IMR-90 (cell line): ENCODE results near the gene ERRFI1. TPM values are rescaled to one million over a fixed set of nuclear protein-coding genes. Genes with fewer than 3 reads are reported as not detected.

Source experiments
- ATAC-seq: fragments of 200-7000 bp; cut with Tn5 transposase; 2 replicates; pipeline ENCODE4 v1.9.1; 2020; ENCODE audit warnings: low read depth, mild to moderate bottlenecking, moderate library complexity
- BruUV-seq: library from RNA; stranded (reverse); fragments of 400-500 nt; replicated peaks from 2 replicates; lab custom pipeline; 2021; lab: Mats Ljungman, UMichigan
- CTCF ChIA-PET: fragments of 300-600 bp; formaldehyde crosslinking; extraction: SDS; loops from one replicate; lab custom pipeline; 2021; ENCODE audit warnings: antibody characterized with exemption; lab: Yijun Ruan, JAX
- POLR2A ChIA-PET: fragments of 300-600 bp; sonication (Branson Sonifier 250); formaldehyde crosslinking; loops from one replicate; lab custom pipeline; 2022; ENCODE audit warnings: antibody characterized with exemption; ENCODE audit not compliant: unreplicated experiment; lab: Charles Lee
- DNase-seq: peaks from one replicate; pipeline ENCODE4 v3.0.0; 2013
- H2AFZ ChIP-seq: replicated peaks from 2 replicates; pipeline ENCODE3; 2013; ENCODE audit warnings: low read length, mild to moderate bottlenecking; ENCODE audit not compliant: poor library complexity
- H2AK5ac ChIP-seq: 2 replicates; pipeline ENCODE4 v1.6.1; 2013; ENCODE audit warnings: low read depth, low read length, inconsistent platforms
- H2AK9ac ChIP-seq: replicated peaks from 2 replicates; pipeline ENCODE3; 2013; ENCODE audit warnings: mild to moderate bottlenecking, low read depth, low read length, moderate library complexity; ENCODE audit not compliant: poor library complexity
- H2BK120ac ChIP-seq: 2 replicates; pipeline ENCODE4 v1.6.1; 2013; ENCODE audit warnings: low read depth, low read length, inconsistent platforms
- H2BK15ac ChIP-seq: 3 replicates; pipeline ENCODE4 v1.6.1; 2013; ENCODE audit warnings: low read depth, low read length, inconsistent platforms
- H2BK20ac ChIP-seq: 2 replicates; pipeline ENCODE4 v1.6.1; 2013; ENCODE audit warnings: low read depth, mild to moderate bottlenecking, inconsistent platforms, low read length, moderate library complexity
- H2BK5ac ChIP-seq: 2 replicates; pipeline ENCODE4 v1.6.1; 2013; ENCODE audit warnings: mild to moderate bottlenecking, low read depth, low read length, inconsistent platforms; ENCODE audit not compliant: poor library complexity, severe bottlenecking
- H3K14ac ChIP-seq: replicated peaks from 2 replicates; pipeline ENCODE4 v1.6.1; 2013; ENCODE audit warnings: low read depth, low read length, inconsistent platforms
- H3K18ac ChIP-seq: 2 replicates; pipeline ENCODE4 v1.6.1; 2013; ENCODE audit warnings: low read depth, low read length, control low read depth
- H3K23ac ChIP-seq: 2 replicates; pipeline ENCODE4 v1.6.1; 2013; ENCODE audit warnings: low read depth, low read length, inconsistent platforms
- H3K27ac ChIP-seq: 2 replicates; pipeline ENCODE4 v1.5.1; 2013; ENCODE audit warnings: mild to moderate bottlenecking, control low read depth, low read length; ENCODE audit not compliant: insufficient read depth
- H3K27me3 ChIP-seq: 2 replicates; pipeline ENCODE4 v1.6.1; 2013; ENCODE audit warnings: low read length; ENCODE audit not compliant: control insufficient read depth, insufficient read depth
- H3K36me3 ChIP-seq: 2 replicates; pipeline ENCODE4 v1.6.1; 2013; ENCODE audit warnings: low read length, mixed read lengths; ENCODE audit not compliant: control insufficient read depth, insufficient read depth
- H3K4ac ChIP-seq: 2 replicates; pipeline ENCODE4 v1.6.1; 2013; ENCODE audit warnings: low read depth, low read length, inconsistent platforms
- H3K4me1 ChIP-seq: 2 replicates; pipeline ENCODE4 v1.6.1; 2013; ENCODE audit warnings: low read length, mixed read lengths; ENCODE audit not compliant: control insufficient read depth, insufficient read depth
- H3K4me2 ChIP-seq: 2 replicates; pipeline ENCODE4 v1.6.1; 2013; ENCODE audit warnings: low read depth, mild to moderate bottlenecking, control low read depth, low read length, moderate library complexity
- H3K4me3 ChIP-seq: 2 replicates; pipeline ENCODE4 v1.5.1; 2013; ENCODE audit warnings: low read depth, mild to moderate bottlenecking, control low read depth, low read length, moderate library complexity; ENCODE audit not compliant: insufficient read depth
- H3K56ac ChIP-seq: 2 replicates; pipeline ENCODE4 v1.6.1; 2013; ENCODE audit warnings: low read length, inconsistent platforms; ENCODE audit not compliant: insufficient read depth; ENCODE audit errors: extremely low read depth
- H3K79me1 ChIP-seq, 2 experiments: 2 replicates each; pipeline ENCODE4 v1.6.1; 2013; ENCODE audit warnings: low read length in 2 of 2, inconsistent platforms in 1 of 2, low read depth in 1 of 2
- H3K9ac ChIP-seq: 2 replicates; pipeline ENCODE4 v1.6.1; 2013; ENCODE audit warnings: low read depth, low read length, control low read depth
- H3K9me1 ChIP-seq: 2 replicates; pipeline ENCODE4 v1.6.1; 2013; ENCODE audit warnings: low read length, inconsistent platforms; ENCODE audit not compliant: insufficient read depth
- H3K9me3 ChIP-seq: 2 replicates; pipeline ENCODE4 v1.6.1; 2013; ENCODE audit warnings: low read length; ENCODE audit not compliant: control insufficient read depth, insufficient read depth
- H4K20me1 ChIP-seq: 2 replicates; pipeline ENCODE4 v1.6.1; 2013; ENCODE audit warnings: low read length, inconsistent platforms; ENCODE audit not compliant: insufficient read depth
- H4K5ac ChIP-seq: 2 replicates; pipeline ENCODE4 v1.6.1; 2013; ENCODE audit warnings: mild to moderate bottlenecking, low read depth, low read length, control low read depth
- H4K8ac ChIP-seq, 2 experiments: 2 replicates each; pipeline ENCODE4 v1.6.1; 2013; ENCODE audit warnings: low read depth in 2 of 2, low read length in 2 of 2, control low read depth in 1 of 2, inconsistent platforms in 1 of 2
- H4K91ac ChIP-seq: 2 replicates; pipeline ENCODE4 v1.6.1; 2013; ENCODE audit warnings: low read depth, low read length, inconsistent platforms; ENCODE audit not compliant: insufficient read depth
- BHLHE40 ChIP-seq: fragments of 150-350 bp; IDR thresholded peaks from 2 replicates; pipeline ENCODE4 v1.6.1; 2016; ENCODE audit warnings: mild to moderate bottlenecking, low read depth, low read length
- CEBPB ChIP-seq: IDR thresholded peaks from 2 replicates; pipeline ENCODE4 v1.6.1; 2012; ENCODE audit warnings: low read depth, low read length, improper control_type of control experiment
- CHD1 ChIP-seq: IDR thresholded peaks from 2 replicates; pipeline ENCODE4 v1.6.1; 2012; ENCODE audit warnings: low read depth, low read length, improper control_type of control experiment
- MAZ ChIP-seq: IDR thresholded peaks from 2 replicates; pipeline ENCODE4 v1.6.1; 2012; ENCODE audit warnings: low read depth, mild to moderate bottlenecking, low read length, improper control_type of control experiment, moderate library complexity, borderline replicate concordance
- POLR2A ChIP-seq: IDR thresholded peaks from 2 replicates; pipeline ENCODE4 v1.6.1; 2012; ENCODE audit warnings: mild to moderate bottlenecking, low read depth, low read length
- RAD21 ChIP-seq: IDR thresholded peaks from 2 replicates; pipeline ENCODE4 v1.6.1; 2012; ENCODE audit warnings: low read length, improper control_type of control experiment
- RCOR1 ChIP-seq: IDR thresholded peaks from 2 replicates; pipeline ENCODE4 v1.6.1; 2012; ENCODE audit warnings: mild to moderate bottlenecking, low read length, improper control_type of control experiment; ENCODE audit not compliant: insufficient replicate concordance
- RFX5 ChIP-seq: IDR thresholded peaks from 2 replicates; pipeline ENCODE4 v1.8.0; 2012; ENCODE audit warnings: low read depth, mild to moderate bottlenecking, low read length, moderate library complexity
- whole genome bisulfite sequencing, 2 experiments: methylation state at CpG; one replicate each; pipeline versions ENCODE4 v1.1.5 to v1.1.7; 2013; ENCODE audit warnings: missing lambda C conversion rate in 2 of 2; ENCODE audit not compliant: insufficient read length in 1 of 2; ENCODE audit errors: extremely low coverage in 2 of 2; 5-methylcytosine and 5-hydroxymethylcytosine counted together
- dilution Hi-C: fragments of 300-500 bp; cut with HindIII; formaldehyde crosslinking; loops from one replicate; pipeline ENCODE4 v1.14.3; 2018; ENCODE audit warnings: low sequenced_read_pairs; ENCODE audit not compliant: unreplicated experiment
- in situ Hi-C: fragments of 300-500 bp; cut with MboI; formaldehyde crosslinking; loops from 3 replicates; pipeline ENCODE4 v1.14.3; 2019; ENCODE audit warnings: low sequenced_read_pairs, inconsistent platforms, mixed read lengths
- intact Hi-C: fragments of 100-400 bp; cut with micrococcal nuclease; formaldehyde crosslinking; loops from 2 replicates; pipeline ENCODE4 v1.10.0; 2022
- polyA plus RNA-seq, 3 experiments: library from polyadenylated mRNA; depleted of rRNA; stranded (reverse); fragments of >200 nt; gene quantifications; 2 replicates each; pipeline ENCODE4 v1.2.3, GENCODE V29; 2012; ENCODE audit warnings: low replicate concordance in 1 of 3
- total RNA-seq: library from RNA; depleted of rRNA; stranded (reverse); fragments of >200 nt; gene quantifications from 2 replicates; pipeline ENCODE4 v1.2.3, GENCODE V29; 2012
- TF ChIP-seq, protein P1 (sequence below): conservative IDR thresholded peaks from 2 replicates; pipeline ENCODE4 v1.5.1; 2012; ENCODE audit warnings: mild to moderate bottlenecking, low read depth, low read length, improper control_type of control experiment
- TF ChIP-seq, protein P2 (sequence below): fragments of 150-350 bp; IDR thresholded peaks from 2 replicates; pipeline ENCODE4 v1.6.1; 2017; ENCODE audit warnings: mild to moderate bottlenecking, antibody characterized with exemption, low read length, low read depth

ERRFI1 gene
- total and polyA plus RNA-seq, 2 of the 4 experiments (the other 2 are of a cell fraction) = 101 to 145 TPM

DNA sequence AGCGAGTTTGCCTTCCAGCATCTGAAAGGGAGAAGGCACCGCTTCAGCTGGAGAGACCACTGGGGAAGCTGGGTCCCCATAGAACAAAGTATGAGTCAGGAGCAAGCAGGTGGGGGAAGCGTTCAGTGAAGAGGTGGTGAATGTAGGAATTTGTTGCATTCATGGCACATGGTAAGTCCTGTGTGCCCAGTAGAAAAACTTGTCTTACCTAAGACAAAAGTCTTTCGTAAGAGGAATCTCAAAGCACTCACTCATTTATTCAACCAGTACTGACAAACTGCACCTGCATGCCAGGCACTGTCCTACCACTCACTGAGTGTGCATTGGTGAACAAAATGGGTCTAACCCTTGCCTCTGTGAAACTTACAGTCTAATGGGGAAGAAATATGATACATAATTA, 9.2 kb upstream of the ERRFI1 start:
- BruUV-seq = no TSS peak
- ChIA-PET POLR2A (no interaction called here), CTCF (no interaction called here)
- Histone ChIP-seq H3K9me1 (no peaks in the 10 kb centered on the region), H2BK5ac (no peak overlapping the region), H3K9me3 (no peaks in the 10 kb centered on the region), H3K4ac (peak overlapping the region; percentile 65), H2BK120ac (peak overlapping the region; percentile 77; the same call in 1 of the 2 replicates), H2BK15ac (peak overlapping the region; percentile 54; the same call in 2 of the 3 replicates), H3K4me2 (no peak overlapping the region), H3K4me1 (peaks cover 2% of the 10 kb centered on the region), H4K8ac (peak overlapping the region in 1 of 2 experiments; percentile 20; a peak in 1 of 4 replicates), H3K27me3 (no peaks in the 10 kb centered on the region), H2AK9ac (no peak overlapping the region), H3K79me1 (no peaks in the 10 kb centered on the region), H3K56ac (no peak overlapping the region), H3K36me3 (no peaks in the 10 kb centered on the region), H3K27ac (no peak overlapping the region), H3K14ac (no peak overlapping the region), H2BK20ac (peak overlapping the region; percentile 62; the same call in 1 of the 2 replicates), H3K9ac (no peak overlapping the region), H3K23ac (no peak overlapping the region), H3K4me3 (no peak overlapping the region), H3K18ac (no peak overlapping the region), H2AFZ (no peak overlapping the region), H2AK5ac (peak overlapping the region; percentile 42; the same call in 1 of the 2 replicates), H4K20me1 (no peaks in the 10 kb centered on the region), H4K5ac (no peak overlapping the region), H4K91ac (peak overlapping the region; percentile 32; the same call in 1 of the 2 replicates)
- dilution Hi-C loops (no loop called here), in situ Hi-C loops (loop anchor here (10.0 kb wide), 2 partner anchors 90 to 180 kb away; no protein-coding TSS in a partner anchor), intact Hi-C loops (no loop called here)
- no peak for ATAC-seq
- TF ChIP-seq RAD21 = no peak
- no peak for TF ChIP-seq POLR2A
- TF ChIP-seq, protein P1, sequence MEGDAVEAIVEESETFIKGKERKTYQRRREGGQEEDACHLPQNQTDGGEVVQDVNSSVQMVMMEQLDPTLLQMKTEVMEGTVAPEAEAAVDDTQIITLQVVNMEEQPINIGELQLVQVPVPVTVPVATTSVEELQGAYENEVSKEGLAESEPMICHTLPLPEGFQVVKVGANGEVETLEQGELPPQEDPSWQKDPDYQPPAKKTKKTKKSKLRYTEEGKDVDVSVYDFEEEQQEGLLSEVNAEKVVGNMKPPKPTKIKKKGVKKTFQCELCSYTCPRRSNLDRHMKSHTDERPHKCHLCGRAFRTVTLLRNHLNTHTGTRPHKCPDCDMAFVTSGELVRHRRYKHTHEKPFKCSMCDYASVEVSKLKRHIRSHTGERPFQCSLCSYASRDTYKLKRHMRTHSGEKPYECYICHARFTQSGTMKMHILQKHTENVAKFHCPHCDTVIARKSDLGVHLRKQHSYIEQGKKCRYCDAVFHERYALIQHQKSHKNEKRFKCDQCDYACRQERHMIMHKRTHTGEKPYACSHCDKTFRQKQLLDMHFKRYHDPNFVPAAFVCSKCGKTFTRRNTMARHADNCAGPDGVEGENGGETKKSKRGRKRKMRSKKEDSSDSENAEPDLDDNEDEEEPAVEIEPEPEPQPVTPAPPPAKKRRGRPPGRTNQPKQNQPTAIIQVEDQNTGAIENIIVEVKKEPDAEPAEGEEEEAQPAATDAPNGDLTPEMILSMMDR = no peak
- TF ChIP-seq BHLHE40 = no peak
- TF ChIP-seq CHD1 = no peak
- no peak for TF ChIP-seq RCOR1
- no peak for TF ChIP-seq RFX5
- no peak for TF ChIP-seq CEBPB
- no peak for TF ChIP-seq MAZ
- TF ChIP-seq, protein P2, sequence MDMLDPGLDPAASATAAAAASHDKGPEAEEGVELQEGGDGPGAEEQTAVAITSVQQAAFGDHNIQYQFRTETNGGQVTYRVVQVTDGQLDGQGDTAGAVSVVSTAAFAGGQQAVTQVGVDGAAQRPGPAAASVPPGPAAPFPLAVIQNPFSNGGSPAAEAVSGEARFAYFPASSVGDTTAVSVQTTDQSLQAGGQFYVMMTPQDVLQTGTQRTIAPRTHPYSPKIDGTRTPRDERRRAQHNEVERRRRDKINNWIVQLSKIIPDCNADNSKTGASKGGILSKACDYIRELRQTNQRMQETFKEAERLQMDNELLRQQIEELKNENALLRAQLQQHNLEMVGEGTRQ = no peak
- WGBS, 2 experiments = no CpG with 5 or more reads among the region's 4 CpGs
- DNase-seq = no peak
